ENCODE data around the gene AMH. TPM values are rescaled to one million over a fixed set of nuclear protein-coding genes. Genes with fewer than 3 reads are reported as not detected.

Gene AMH
- total RNA-seq, 3 donors from 2014 or later = 2.5 to 3.9 TPM; not detected in 1

GRCh38 chr19:2254064-2254872 is 5.1 kb downstream of the AMH start:
- peaks cover 6 to 13% of the 10 kb centered on the region in 2 donors for H3K4me1 ChIP-seq
- no peak overlapping the region for H3K27ac ChIP-seq
- intact Hi-C loops (cut with DNase I; ENCODE audit: low total_unique reads) = no loop called here
- no peak overlapping the region for H3K4me3 ChIP-seq
- peaks cover 25 to 47% of the 10 kb centered on the region in 2 donors for H3K27me3 ChIP-seq
- DNase-seq (ENCODE audit: low spot score in 2 of 2) = no peak
- no peaks in the 10 kb centered on the region for H3K36me3 ChIP-seq
- TF ChIP-seq POLR2AphosphoS5 (IDR thresholded peaks at IDR 0.05) (no peak), CTCF (IDR thresholded peaks at IDR 0.05) (no peak), POLR2A (IDR thresholded peaks at IDR 0.05) (no peak)
- no peaks in the 10 kb centered on the region for H3K9me3 ChIP-seq

GRCh38 chr19:2255112-2255845 is 6.2 kb downstream of the AMH start:
- TF ChIP-seq CTCF (IDR thresholded peaks at IDR 0.05) = no peak
- no peak for TF ChIP-seq POLR2AphosphoS5 (IDR thresholded peaks at IDR 0.05)
- no peak for TF ChIP-seq POLR2A (IDR thresholded peaks at IDR 0.05)

GRCh38 chr19:2255982-2256685 is 7.0 kb downstream of the AMH start, which contains the start of gene JSRP1:
JSRP1 (minus strand) TSS chr19:2256417; CDS start chr19:2255314, 1,103 bp downstream.
- Histone ChIP-seq H3K27me3 (peaks cover 25 to 28% of the 10 kb centered on the region in 2 donors), H3K9me3 (no peaks in the 10 kb centered on the region), H3K4me3 (no peak within 1 kb of the TSS), H3K4me1 (peaks cover under 1 to 8% of the 10 kb centered on the region in 2 donors), H3K27ac (no peak within 1 kb of the TSS), H3K36me3 (no peaks in the 10 kb centered on the region)
- TF ChIP-seq POLR2A (IDR thresholded peaks at IDR 0.05) (no peak), CTCF (IDR thresholded peaks at IDR 0.05) (no peak), POLR2AphosphoS5 (IDR thresholded peaks at IDR 0.05) (no peak)
- intact Hi-C loops (cut with DNase I; ENCODE audit: low total_unique reads) = no loop called here
- no peak for DNase-seq (ENCODE audit: low spot score in 2 of 2)

More at GRCh38 chr19:2255112-2255845, 6.2 kb downstream of the AMH start:
- intact Hi-C loops (cut with DNase I; ENCODE audit: low total_unique reads) = no loop called here
- Histone ChIP-seq H3K9me3 (no peaks in the 10 kb centered on the region), H3K4me1 (peaks cover 6 to 13% of the 10 kb centered on the region in 2 donors), H3K36me3 (no peaks in the 10 kb centered on the region), H3K27ac (no peak overlapping the region), H3K4me3 (no peak overlapping the region), H3K27me3 (peaks cover 25 to 36% of the 10 kb centered on the region in 2 donors)
- no peak for DNase-seq (ENCODE audit: low spot score in 2 of 2)

GRCh38 chr19:2259336-2259735 is 10.2 kb downstream of the AMH start:
- no peak overlapping the region for H3K27ac ChIP-seq
- no peaks in the 10 kb centered on the region for H3K4me1 ChIP-seq
- TF ChIP-seq POLR2A (IDR thresholded peaks at IDR 0.05) (no peak), CTCF (IDR thresholded peaks at IDR 0.05) (no peak), POLR2AphosphoS5 (IDR thresholded peaks at IDR 0.05) (no peak)
- H3K9me3 ChIP-seq = no peaks in the 10 kb centered on the region
- no peak for DNase-seq (ENCODE audit: low spot score in 2 of 2)
- intact Hi-C loops (cut with DNase I; ENCODE audit: low total_unique reads) = no loop called here
- no peak overlapping the region for H3K4me3 ChIP-seq
- no peaks in the 10 kb centered on the region for H3K36me3 ChIP-seq
- peaks cover 0 to 3% of the 10 kb centered on the region in 2 donors for H3K27me3 ChIP-seq
